SK-N-SH treated with all-trans-retinoic acid at 6 μM for 48 hours (cell line): ENCODE results near the gene PARP3.

Experiments used
- ARNTL ChIP-seq: fragments of 450-650 bp; formaldehyde crosslinking; IDR thresholded peaks from 2 replicates; pipeline ENCODE4 v1.5.0; 2020; ENCODE audit warnings: low read depth, mild to moderate bottlenecking, moderate library complexity, borderline replicate concordance
- TOX ChIP-seq: fragments of 250-450 bp; sonication (Bioruptor Pico); IDR thresholded peaks from 2 replicates; pipeline ENCODE4 v1.8.0; 2021; ENCODE audit warnings: mild to moderate bottlenecking, moderate library complexity, borderline replicate concordance

GRCh38 chr3:51927061-51927977 lies 14.8 kb upstream of the PARP3 start:
- TF ChIP-seq TOX (no peak), ARNTL (CRISPR knock-in tag) (no peak)
